CD14-positive monocyte (primary cell): Measurements from ENCODE around the gene CBX3. TPM values are rescaled to one million over a fixed set of nuclear protein-coding genes. Genes with fewer than 3 reads are reported as not detected.

Source experiments
- DNase-seq, 3 donors: peaks; one replicate each; pipeline ENCODE4 v3.0.0-alpha.2; 2011 to 2022
- H2AFZ ChIP-seq: 2 replicates; pipeline ENCODE4 v1.6.0; 2012; ENCODE audit warnings: mild to moderate bottlenecking, low read depth, low read length, inconsistent platforms; ENCODE audit not compliant: insufficient read depth, poor library complexity, severe bottlenecking
- H3K27ac ChIP-seq, 2 donors: 1 replicate in 1 of 2; 2 replicates in 1 of 2; pipeline ENCODE4 v1.5.1; 2012 to 2013; ENCODE audit warnings: low read length in 2 of 2, control low read depth in 1 of 2, inconsistent platforms in 1 of 2, low read depth in 1 of 2, mild to moderate bottlenecking in 1 of 2
- H3K27me3 ChIP-seq, 2 donors: one replicate each; pipeline versions ENCODE4 v1.6.0 to v1.6.1; 2011 to 2013; ENCODE audit warnings: low read length in 2 of 2; ENCODE audit not compliant: control insufficient read depth in 2 of 2, insufficient read depth in 2 of 2
- H3K36me3 ChIP-seq, 2 donors: replicated peaks in 1 of 2; 1 replicate in 1 of 2; 2 replicates in 1 of 2; pipeline versions ENCODE4 v1.5.1 to v1.6.1; 2012 to 2013; ENCODE audit warnings: low read length in 2 of 2, control low read depth in 1 of 2, inconsistent platforms in 1 of 2, mild to moderate bottlenecking in 1 of 2; ENCODE audit not compliant: insufficient read depth in 2 of 2, control insufficient read depth in 1 of 2
- H3K4me1 ChIP-seq, 2 donors: 1 replicate in 1 of 2; 2 replicates in 1 of 2; pipeline versions ENCODE4 v1.5.1 to v1.6.1; 2012 to 2013; ENCODE audit warnings: low read length in 2 of 2, control low read depth in 1 of 2, inconsistent platforms in 1 of 2, mild to moderate bottlenecking in 1 of 2, moderate library complexity in 1 of 2; ENCODE audit not compliant: insufficient read depth in 2 of 2, control insufficient read depth in 1 of 2
- H3K4me2 ChIP-seq: replicated peaks from 2 replicates; pipeline ENCODE3; 2012; ENCODE audit warnings: low read length, moderate library complexity, mild to moderate bottlenecking; ENCODE audit not compliant: poor library complexity, severe bottlenecking; ENCODE audit errors: extremely low read depth
- H3K4me3 ChIP-seq, 3 experiments: fragments of 200-600 bp in 1 of 3; sonication (generic) in 1 of 3; replicated peaks in 1 of 3; 1 replicate in 2 of 3; 2 replicates in 1 of 3; pipeline ENCODE4 v1.5.1; 2011 to 2013; ENCODE audit warnings: low read length in 3 of 3, mild to moderate bottlenecking in 3 of 3, control low read depth in 2 of 3, low read depth in 2 of 3, inconsistent platforms in 1 of 3, moderate library complexity in 1 of 3
- H3K79me2 ChIP-seq: 2 replicates; pipeline ENCODE4 v1.6.0; 2012; ENCODE audit warnings: mild to moderate bottlenecking, control low read depth, inconsistent platforms, low read length, moderate library complexity; ENCODE audit not compliant: insufficient read depth
- H3K9ac ChIP-seq: 2 replicates; pipeline ENCODE4 v1.6.0; 2017; ENCODE audit warnings: low read length, mild to moderate bottlenecking; ENCODE audit not compliant: insufficient read depth, poor library complexity, severe bottlenecking
- H3K9me3 ChIP-seq, 2 donors: replicated peaks in 1 of 2; 1 replicate in 1 of 2; 2 replicates in 1 of 2; pipeline versions ENCODE4 v1.5.1 to v1.6.1; 2012 to 2013; ENCODE audit warnings: low read length in 2 of 2, control low read depth in 1 of 2; ENCODE audit not compliant: control insufficient read depth in 1 of 2, insufficient read depth in 1 of 2
- H4K20me1 ChIP-seq: 2 replicates; pipeline ENCODE4 v1.6.0; 2012; ENCODE audit warnings: mild to moderate bottlenecking, low read length, control low read depth, moderate library complexity; ENCODE audit not compliant: insufficient read depth
- H3K27ac Mint-ChIP-seq, 7 donors: one replicate each; pipeline ENCODE4 v1.8.0; 2020; ENCODE audit warnings: mild to moderate bottlenecking in 7 of 7, mixed read lengths in 7 of 7, moderate library complexity in 6 of 7, inconsistent platforms in 2 of 7
- H3K27me3 Mint-ChIP-seq, 3 donors: one replicate each; pipeline ENCODE4 v1.8.0; 2021 to 2022; ENCODE audit warnings: low read depth in 3 of 3, mild to moderate bottlenecking in 3 of 3, mixed read lengths in 3 of 3, moderate library complexity in 3 of 3, inconsistent platforms in 1 of 3
- H3K36me3 Mint-ChIP-seq, 2 donors: one replicate each; pipeline ENCODE4 v1.8.0; 2020; ENCODE audit warnings: mixed read lengths in 2 of 2, inconsistent platforms in 1 of 2, mild to moderate bottlenecking in 1 of 2
- H3K4me1 Mint-ChIP-seq: one replicate; pipeline ENCODE4 v1.8.0; 2020; ENCODE audit warnings: mild to moderate bottlenecking, mixed read lengths
- H3K4me3 Mint-ChIP-seq, 2 donors: one replicate each; pipeline ENCODE4 v1.8.0; 2020; ENCODE audit warnings: mild to moderate bottlenecking in 2 of 2, mixed read lengths in 2 of 2, moderate library complexity in 1 of 2
- H3K9me3 Mint-ChIP-seq, 7 donors: one replicate each; pipeline ENCODE4 v1.8.0; 2020 to 2022; ENCODE audit warnings: mixed read lengths in 7 of 7, mild to moderate bottlenecking in 6 of 7, moderate library complexity in 6 of 7, inconsistent platforms in 2 of 7
- WGBS: methylation state at CpG from one replicate; pipeline ENCODE4 v1.1.5; 2013; ENCODE audit warnings: missing lambda C conversion rate; ENCODE audit not compliant: insufficient coverage; 5-methylcytosine and 5-hydroxymethylcytosine counted together
- intact Hi-C, 2 donors: fragments of 100-400 bp; cut with micrococcal nuclease; formaldehyde crosslinking; loops; one replicate each; pipeline versions ENCODE4 v1.15.0 to v1.15.1; 2023
- polyA plus RNA-seq, 3 donors: library from polyadenylated mRNA; depleted of rRNA in 1 of 3; unstranded in 2 of 3; stranded (reverse) in 1 of 3; fragments of 300-500 nt in 2 of 3; fragments of >200 nt in 1 of 3; fragmentation: Illumina TruSeq in 2 of 3; gene quantifications; 1 replicate in 2 of 3; 2 replicates in 1 of 3; pipeline ENCODE4 v1.2.3, GENCODE V29; 2012 to 2021
- TF ChIP-seq, protein P1 (sequence below): fragments of 200-600 bp; IDR thresholded peaks from one replicate; pipeline ENCODE4 v1.8.0; 2022; ENCODE audit warnings: antibody characterized with exemption, mild to moderate bottlenecking

The CBX3 gene
- polyA plus RNA-seq, 3 donors = 48.1 to 78.1 (median 63.7) TPM

DNA sequence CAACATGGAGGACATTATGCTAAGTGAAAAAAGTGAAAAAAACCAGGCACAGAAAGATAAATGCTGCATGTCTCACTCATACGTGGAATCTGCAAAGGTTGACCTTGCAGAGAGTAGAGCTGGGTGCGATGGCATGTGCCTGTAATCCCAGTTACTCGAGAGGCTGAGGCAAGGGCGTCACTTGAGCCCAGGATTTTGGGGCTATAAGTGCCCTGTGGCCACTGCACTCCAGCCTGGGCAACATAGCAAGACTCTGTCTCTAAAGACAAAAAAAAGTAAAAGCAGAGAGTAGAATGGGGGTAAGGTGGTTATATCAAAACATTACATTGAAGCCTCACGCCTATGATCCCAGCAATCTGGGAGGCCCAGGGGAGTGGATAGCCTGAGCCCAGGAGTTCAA lies 22.8 kb downstream of the CBX3 start:
- Histone ChIP-seq H3K4me3 (no peak overlapping the region), H3K79me2 (no peaks in the 10 kb centered on the region), H3K4me2 (no peak overlapping the region), H3K36me3 (no peaks in the 10 kb centered on the region), H3K4me1 (no peaks in the 10 kb centered on the region), H3K27ac (no peak overlapping the region), H3K9ac (no peak overlapping the region), H4K20me1 (no peaks in the 10 kb centered on the region), H3K9me3 (no peaks in the 10 kb centered on the region), H3K27me3 (no peaks in the 10 kb centered on the region), H2AFZ (no peak overlapping the region)
- H3K9me3 Mint-ChIP-seq = peaks cover 0 to 3% (median 0%) of the 10 kb centered on the region in 7 donors
- no peak overlapping the region for H3K27ac Mint-ChIP-seq
- no peak overlapping the region for H3K4me3 Mint-ChIP-seq
- TF ChIP-seq, protein P1, sequence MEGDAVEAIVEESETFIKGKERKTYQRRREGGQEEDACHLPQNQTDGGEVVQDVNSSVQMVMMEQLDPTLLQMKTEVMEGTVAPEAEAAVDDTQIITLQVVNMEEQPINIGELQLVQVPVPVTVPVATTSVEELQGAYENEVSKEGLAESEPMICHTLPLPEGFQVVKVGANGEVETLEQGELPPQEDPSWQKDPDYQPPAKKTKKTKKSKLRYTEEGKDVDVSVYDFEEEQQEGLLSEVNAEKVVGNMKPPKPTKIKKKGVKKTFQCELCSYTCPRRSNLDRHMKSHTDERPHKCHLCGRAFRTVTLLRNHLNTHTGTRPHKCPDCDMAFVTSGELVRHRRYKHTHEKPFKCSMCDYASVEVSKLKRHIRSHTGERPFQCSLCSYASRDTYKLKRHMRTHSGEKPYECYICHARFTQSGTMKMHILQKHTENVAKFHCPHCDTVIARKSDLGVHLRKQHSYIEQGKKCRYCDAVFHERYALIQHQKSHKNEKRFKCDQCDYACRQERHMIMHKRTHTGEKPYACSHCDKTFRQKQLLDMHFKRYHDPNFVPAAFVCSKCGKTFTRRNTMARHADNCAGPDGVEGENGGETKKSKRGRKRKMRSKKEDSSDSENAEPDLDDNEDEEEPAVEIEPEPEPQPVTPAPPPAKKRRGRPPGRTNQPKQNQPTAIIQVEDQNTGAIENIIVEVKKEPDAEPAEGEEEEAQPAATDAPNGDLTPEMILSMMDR = no peak
- DNase-seq = no peak
- intact Hi-C loops = no loop called here
- peaks cover 0 to 2% (median 0%) of the 10 kb centered on the region in 3 donors for H3K27me3 Mint-ChIP-seq
- peaks cover 7% of the 10 kb centered on the region for H3K4me1 Mint-ChIP-seq
- WGBS = 100% methylated on average over 5 of the region's 5 CpGs
- no peaks in the 10 kb centered on the region for H3K36me3 Mint-ChIP-seq

DNA sequence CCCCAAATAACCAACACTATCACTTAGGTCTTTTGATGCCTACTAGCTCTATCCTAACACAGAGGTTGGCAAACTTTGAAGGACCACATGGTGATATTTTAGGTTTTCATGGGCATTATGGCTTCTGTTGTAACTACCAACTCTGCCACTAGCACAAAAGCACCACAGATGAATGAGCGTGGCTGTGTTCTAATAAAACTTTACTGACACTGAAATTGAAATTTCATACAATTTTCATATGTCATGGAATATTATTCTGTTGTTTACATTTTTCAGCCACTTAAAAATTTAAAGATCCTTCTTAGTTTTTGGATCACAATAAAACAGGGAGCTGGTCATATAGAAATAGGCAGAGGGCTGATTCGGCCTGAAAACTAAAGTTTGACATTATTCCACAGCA lies 26.4 kb downstream of the CBX3 start:
- Histone ChIP-seq H3K4me1 (no peaks in the 10 kb centered on the region), H3K27me3 (no peaks in the 10 kb centered on the region), H4K20me1 (no peaks in the 10 kb centered on the region), H3K36me3 (no peaks in the 10 kb centered on the region), H3K4me2 (no peak overlapping the region), H3K9ac (no peak overlapping the region), H3K79me2 (no peaks in the 10 kb centered on the region), H3K9me3 (no peaks in the 10 kb centered on the region), H2AFZ (no peak overlapping the region), H3K27ac (no peak overlapping the region), H3K4me3 (no peak overlapping the region)
- H3K36me3 Mint-ChIP-seq = no peaks in the 10 kb centered on the region
- H3K9me3 Mint-ChIP-seq = peaks cover 0 to 3% (median 0%) of the 10 kb centered on the region in 7 donors
- peaks cover 0 to 2% (median 0%) of the 10 kb centered on the region in 3 donors for H3K27me3 Mint-ChIP-seq
- no CpG with 5 or more reads among the region's 2 CpGs for WGBS
- H3K27ac Mint-ChIP-seq = no peak overlapping the region
- DNase-seq = no peak
- H3K4me3 Mint-ChIP-seq = no peak overlapping the region
- intact Hi-C loops = no loop called here
- H3K4me1 Mint-ChIP-seq = no peaks in the 10 kb centered on the region
- TF ChIP-seq, protein P1 = no peak
